CD14-positive monocyte (primary cell): ENCODE measurements around the gene C4BPB. TPM values are rescaled to one million over a fixed set of nuclear protein-coding genes. Genes with fewer than 3 reads are reported as not detected.

Experiments
- DNase-seq, 3 donors: peaks; one replicate each; pipeline ENCODE4 v3.0.0-alpha.2; 2011 to 2022
- H2AFZ ChIP-seq: 2 replicates; pipeline ENCODE4 v1.6.0; 2012; ENCODE audit warnings: mild to moderate bottlenecking, low read depth, low read length, inconsistent platforms; ENCODE audit not compliant: insufficient read depth, poor library complexity, severe bottlenecking
- H3K27ac ChIP-seq, 2 donors: 1 replicate in 1 of 2; 2 replicates in 1 of 2; pipeline ENCODE4 v1.5.1; 2012 to 2013; ENCODE audit warnings: low read length in 2 of 2, control low read depth in 1 of 2, inconsistent platforms in 1 of 2, low read depth in 1 of 2, mild to moderate bottlenecking in 1 of 2
- H3K27me3 ChIP-seq, 2 donors: one replicate each; pipeline versions ENCODE4 v1.6.0 to v1.6.1; 2011 to 2013; ENCODE audit warnings: low read length in 2 of 2; ENCODE audit not compliant: control insufficient read depth in 2 of 2, insufficient read depth in 2 of 2
- H3K36me3 ChIP-seq, 2 donors: replicated peaks in 1 of 2; 1 replicate in 1 of 2; 2 replicates in 1 of 2; pipeline versions ENCODE4 v1.5.1 to v1.6.1; 2012 to 2013; ENCODE audit warnings: low read length in 2 of 2, control low read depth in 1 of 2, inconsistent platforms in 1 of 2, mild to moderate bottlenecking in 1 of 2; ENCODE audit not compliant: insufficient read depth in 2 of 2, control insufficient read depth in 1 of 2
- H3K4me1 ChIP-seq, 2 donors: 1 replicate in 1 of 2; 2 replicates in 1 of 2; pipeline versions ENCODE4 v1.5.1 to v1.6.1; 2012 to 2013; ENCODE audit warnings: low read length in 2 of 2, control low read depth in 1 of 2, inconsistent platforms in 1 of 2, mild to moderate bottlenecking in 1 of 2, moderate library complexity in 1 of 2; ENCODE audit not compliant: insufficient read depth in 2 of 2, control insufficient read depth in 1 of 2
- H3K4me2 ChIP-seq: replicated peaks from 2 replicates; pipeline ENCODE3; 2012; ENCODE audit warnings: low read length, moderate library complexity, mild to moderate bottlenecking; ENCODE audit not compliant: poor library complexity, severe bottlenecking; ENCODE audit errors: extremely low read depth
- H3K4me3 ChIP-seq, 3 experiments: fragments of 200-600 bp in 1 of 3; sonication (generic) in 1 of 3; replicated peaks in 1 of 3; 1 replicate in 2 of 3; 2 replicates in 1 of 3; pipeline ENCODE4 v1.5.1; 2011 to 2013; ENCODE audit warnings: low read length in 3 of 3, mild to moderate bottlenecking in 3 of 3, control low read depth in 2 of 3, low read depth in 2 of 3, inconsistent platforms in 1 of 3, moderate library complexity in 1 of 3
- H3K79me2 ChIP-seq: 2 replicates; pipeline ENCODE4 v1.6.0; 2012; ENCODE audit warnings: mild to moderate bottlenecking, control low read depth, inconsistent platforms, low read length, moderate library complexity; ENCODE audit not compliant: insufficient read depth
- H3K9ac ChIP-seq: 2 replicates; pipeline ENCODE4 v1.6.0; 2017; ENCODE audit warnings: low read length, mild to moderate bottlenecking; ENCODE audit not compliant: insufficient read depth, poor library complexity, severe bottlenecking
- H3K9me3 ChIP-seq, 2 donors: replicated peaks in 1 of 2; 1 replicate in 1 of 2; 2 replicates in 1 of 2; pipeline versions ENCODE4 v1.5.1 to v1.6.1; 2012 to 2013; ENCODE audit warnings: low read length in 2 of 2, control low read depth in 1 of 2; ENCODE audit not compliant: control insufficient read depth in 1 of 2, insufficient read depth in 1 of 2
- H4K20me1 ChIP-seq: 2 replicates; pipeline ENCODE4 v1.6.0; 2012; ENCODE audit warnings: mild to moderate bottlenecking, low read length, control low read depth, moderate library complexity; ENCODE audit not compliant: insufficient read depth
- H3K27ac Mint-ChIP-seq, 7 donors: one replicate each; pipeline ENCODE4 v1.8.0; 2020; ENCODE audit warnings: mild to moderate bottlenecking in 7 of 7, mixed read lengths in 7 of 7, moderate library complexity in 6 of 7, inconsistent platforms in 2 of 7
- H3K27me3 Mint-ChIP-seq, 3 donors: one replicate each; pipeline ENCODE4 v1.8.0; 2021 to 2022; ENCODE audit warnings: low read depth in 3 of 3, mild to moderate bottlenecking in 3 of 3, mixed read lengths in 3 of 3, moderate library complexity in 3 of 3, inconsistent platforms in 1 of 3
- H3K36me3 Mint-ChIP-seq, 2 donors: one replicate each; pipeline ENCODE4 v1.8.0; 2020; ENCODE audit warnings: mixed read lengths in 2 of 2, inconsistent platforms in 1 of 2, mild to moderate bottlenecking in 1 of 2
- H3K4me1 Mint-ChIP-seq: one replicate; pipeline ENCODE4 v1.8.0; 2020; ENCODE audit warnings: mild to moderate bottlenecking, mixed read lengths
- H3K4me3 Mint-ChIP-seq, 2 donors: one replicate each; pipeline ENCODE4 v1.8.0; 2020; ENCODE audit warnings: mild to moderate bottlenecking in 2 of 2, mixed read lengths in 2 of 2, moderate library complexity in 1 of 2
- H3K9me3 Mint-ChIP-seq, 7 donors: one replicate each; pipeline ENCODE4 v1.8.0; 2020 to 2022; ENCODE audit warnings: mixed read lengths in 7 of 7, mild to moderate bottlenecking in 6 of 7, moderate library complexity in 6 of 7, inconsistent platforms in 2 of 7
- CTCF ChIP-seq: fragments of 200-600 bp; IDR thresholded peaks from one replicate; pipeline ENCODE4 v1.8.0; 2022; ENCODE audit warnings: antibody characterized with exemption, mild to moderate bottlenecking
- WGBS: methylation state at CpG from one replicate; pipeline ENCODE4 v1.1.5; 2013; ENCODE audit warnings: missing lambda C conversion rate; ENCODE audit not compliant: insufficient coverage; 5-methylcytosine and 5-hydroxymethylcytosine counted together
- intact Hi-C, 2 donors: fragments of 100-400 bp; cut with micrococcal nuclease; formaldehyde crosslinking; loops; one replicate each; pipeline versions ENCODE4 v1.15.0 to v1.15.1; 2023
- polyA plus RNA-seq, 3 donors: library from polyadenylated mRNA; depleted of rRNA in 1 of 3; unstranded in 2 of 3; stranded (reverse) in 1 of 3; fragments of 300-500 nt in 2 of 3; fragments of >200 nt in 1 of 3; fragmentation: Illumina TruSeq in 2 of 3; gene quantifications; 1 replicate in 2 of 3; 2 replicates in 1 of 3; pipeline ENCODE4 v1.2.3, GENCODE V29; 2012 to 2021

The C4BPB gene
- polyA plus RNA-seq, 3 donors = not detected

- H3K9me3 Mint-ChIP-seq = no peaks in the 10 kb centered on the region
- peaks cover 0 to 7% of the 10 kb centered on the region in 2 donors for H3K36me3 ChIP-seq
- H2AFZ ChIP-seq = no peak overlapping the region
- no peaks in the 10 kb centered on the region for H4K20me1 ChIP-seq
- no peak overlapping the region for H3K9ac ChIP-seq
- no peak for TF ChIP-seq CTCF
- H3K9me3 ChIP-seq = no peaks in the 10 kb centered on the region
- H3K4me2 ChIP-seq = no peak overlapping the region
- intact Hi-C loops = loop anchor here (5.0 to 10.0 kb wide), 5 partner anchors 235 to 418 kb away; partner anchors contain the start of genes CD55 (in 1 of the 2) and CR1 (in 1 of the 2)
- DNase-seq = no peak
- peaks cover 3 to 6% (median 3%) of the 10 kb centered on the region in 3 donors for H3K27me3 Mint-ChIP-seq
- 97% methylated on average over 3 of the region's 6 CpGs for WGBS
- no peak overlapping the region for H3K27ac Mint-ChIP-seq
- H3K4me3 ChIP-seq = no peak overlapping the region
- peaks cover 0 to 6% of the 10 kb centered on the region in 2 donors for H3K4me1 ChIP-seq
- H3K27ac ChIP-seq = no peak overlapping the region
- H3K27me3 ChIP-seq = peaks cover 0 to 2% of the 10 kb centered on the region in 2 donors
- no peak overlapping the region for H3K4me3 Mint-ChIP-seq
- peaks cover 0 to 19% of the 10 kb centered on the region in 2 donors for H3K36me3 Mint-ChIP-seq
- H3K79me2 ChIP-seq = no peaks in the 10 kb centered on the region
- H3K4me1 Mint-ChIP-seq = peaks cover 8% of the 10 kb centered on the region
Measured at GRCh38 chr1:207079706-207080241, 8.9 kb upstream of the C4BPB start.

DNA sequence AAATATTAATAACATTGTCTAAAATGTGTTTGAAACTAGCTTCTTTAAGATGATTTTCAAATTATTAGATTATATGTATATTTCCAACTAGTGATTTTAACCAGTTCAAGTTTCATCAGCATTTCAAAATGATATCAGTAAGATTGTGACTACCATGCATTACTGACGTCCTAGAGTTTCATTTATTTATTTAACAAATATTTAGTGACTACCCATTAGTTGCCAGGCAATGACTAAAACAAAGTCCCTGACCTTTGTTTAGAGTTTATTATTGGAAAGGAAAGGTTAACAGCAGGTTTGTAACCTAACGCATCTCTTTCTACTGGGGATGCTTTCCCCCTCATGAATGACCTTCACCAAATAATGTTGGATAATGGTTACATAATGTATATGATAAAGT is 7.6 kb upstream of the C4BPB start:
- intact Hi-C loops = loop anchor here (5.0 to 10.0 kb wide), 5 partner anchors 234 to 416 kb away; partner anchors contain the start of genes CD55 (in 1 of the 2) and CR1 (in 1 of the 2)
- Histone ChIP-seq H4K20me1 (no peaks in the 10 kb centered on the region), H3K27ac (no peak overlapping the region), H2AFZ (no peak overlapping the region), H3K36me3 (no peaks in the 10 kb centered on the region), H3K4me1 (peaks cover 0 to 6% of the 10 kb centered on the region in 2 donors), H3K79me2 (no peaks in the 10 kb centered on the region), H3K4me2 (no peak overlapping the region), H3K9ac (no peak overlapping the region), H3K9me3 (no peaks in the 10 kb centered on the region), H3K4me3 (no peak overlapping the region), H3K27me3 (peaks cover 0 to 2% of the 10 kb centered on the region in 2 donors)
- DNase-seq = no peak
- peaks cover 0 to 11% of the 10 kb centered on the region in 2 donors for H3K36me3 Mint-ChIP-seq
- WGBS = no CpG with 5 or more reads among the region's 2 CpGs
- peaks cover 14% of the 10 kb centered on the region for H3K4me1 Mint-ChIP-seq
- H3K9me3 Mint-ChIP-seq = no peaks in the 10 kb centered on the region
- peaks cover 3 to 6% (median 3%) of the 10 kb centered on the region in 3 donors for H3K27me3 Mint-ChIP-seq
- H3K27ac Mint-ChIP-seq = no peak overlapping the region
- no peak overlapping the region for H3K4me3 Mint-ChIP-seq
- TF ChIP-seq CTCF = no peak
